HG03442 (cell line): ENCODE data around the gene MED13L.

Experiments
- ATAC-seq: cut with Tn5 transposase; IDR thresholded peaks from one replicate; pipeline ENCODE4 v1.9.1; 2021; ENCODE audit warnings: mild to moderate bottlenecking, moderate library complexity; ENCODE audit not compliant: unreplicated experiment

MED13L gene

DNA sequence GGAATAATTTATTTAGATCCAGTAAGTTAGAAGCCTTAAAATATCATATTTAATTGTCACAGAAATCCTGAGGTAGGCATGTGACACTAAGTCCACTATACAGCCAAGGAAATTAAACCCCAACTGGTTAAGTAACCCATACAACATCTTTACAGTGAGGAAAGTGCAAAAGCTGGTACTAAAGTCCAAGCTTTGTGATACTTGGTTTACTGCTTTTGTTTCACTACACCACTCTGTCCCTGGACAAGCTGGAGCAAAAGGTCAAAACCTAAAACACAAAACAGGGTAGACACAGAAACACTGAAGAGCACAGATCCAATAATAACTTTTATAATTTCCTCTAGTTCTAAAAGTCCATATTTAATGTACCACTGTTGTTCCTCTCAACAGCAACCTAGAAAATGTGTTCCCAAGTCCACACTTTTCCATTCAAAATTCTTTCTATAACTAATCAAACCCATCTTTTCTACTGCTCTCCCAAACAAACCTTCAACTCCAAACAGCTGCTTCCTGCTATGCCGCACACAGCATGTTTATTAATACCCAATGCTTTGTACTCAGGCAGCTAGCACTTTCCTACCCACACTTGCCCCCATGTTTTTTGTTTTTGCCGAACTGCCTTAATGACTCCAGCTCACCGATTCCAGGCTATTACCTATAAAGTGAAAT is 90.9 kb downstream of the MED13L start:
- no peak for ATAC-seq

DNA sequence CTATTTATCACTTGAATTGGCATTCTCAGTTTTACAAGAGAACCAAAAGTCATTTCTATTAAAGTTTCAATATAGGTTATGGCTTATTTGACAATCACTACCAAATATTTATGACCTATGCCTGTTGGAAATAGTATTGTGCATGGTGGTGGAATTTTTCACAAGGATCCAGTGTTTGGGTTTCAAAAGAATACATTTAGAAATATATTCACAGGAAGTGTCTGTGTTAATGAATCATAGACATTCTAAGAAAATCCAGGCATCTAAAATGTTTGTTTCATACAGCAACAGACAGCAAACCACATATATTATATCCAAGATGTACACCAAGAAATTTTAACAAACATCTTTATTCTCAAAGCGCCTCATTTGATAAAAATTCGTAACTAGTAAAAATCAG is 92.7 kb downstream of the MED13L start:
- ATAC-seq, result no peak

DNA sequence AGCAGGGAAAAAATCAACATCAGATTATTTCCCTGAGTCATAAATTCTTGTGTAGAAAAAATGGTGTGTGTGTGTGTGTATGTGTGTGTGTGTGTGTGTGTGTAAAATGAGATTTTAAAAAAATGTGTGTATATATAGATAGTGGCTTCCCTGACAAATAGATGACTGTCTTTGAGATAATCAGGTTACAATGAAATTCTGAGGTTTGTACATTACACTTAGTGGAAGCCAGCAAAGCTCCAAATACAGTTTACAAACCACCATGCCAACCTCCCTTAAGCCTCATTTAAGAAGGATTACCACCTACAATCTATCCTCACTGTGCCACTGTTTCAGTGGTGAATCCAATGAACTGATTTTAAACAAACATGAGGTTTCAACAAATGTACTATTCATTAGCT is 93.8 kb downstream of the MED13L start:
- no peak for ATAC-seq

DNA sequence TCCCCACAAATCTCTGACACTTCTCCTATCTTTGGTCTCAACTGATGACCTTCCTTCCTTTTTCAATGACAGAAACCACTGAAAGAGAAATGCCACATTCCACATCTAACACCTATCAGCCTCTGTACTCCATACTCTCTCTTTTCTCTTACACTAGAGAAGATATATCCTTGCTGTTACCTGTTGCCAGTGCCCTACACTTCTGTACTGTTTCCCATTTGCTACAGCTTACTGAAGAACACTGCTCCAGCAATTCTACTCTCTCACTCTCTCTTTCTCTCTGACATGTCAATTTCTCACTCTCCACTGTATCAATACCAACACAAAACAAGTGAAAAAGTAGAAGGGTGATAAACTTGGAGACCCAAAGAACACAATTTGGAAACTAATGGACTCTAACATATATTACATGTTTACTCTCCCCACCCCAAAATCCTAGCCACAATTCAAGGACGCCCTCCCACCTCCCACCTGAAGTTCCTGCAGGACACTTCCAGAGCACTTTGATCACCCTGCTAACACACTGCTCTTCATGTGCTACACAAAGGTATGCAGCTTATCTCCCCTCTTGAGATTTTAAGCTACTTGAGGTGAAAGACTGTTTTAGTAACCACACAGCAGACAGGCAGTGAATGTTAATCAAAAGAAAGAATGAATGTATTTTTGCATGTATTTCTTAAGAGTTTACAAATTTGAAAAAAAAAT is 95.0 kb downstream of the MED13L start:
- no peak for ATAC-seq

DNA sequence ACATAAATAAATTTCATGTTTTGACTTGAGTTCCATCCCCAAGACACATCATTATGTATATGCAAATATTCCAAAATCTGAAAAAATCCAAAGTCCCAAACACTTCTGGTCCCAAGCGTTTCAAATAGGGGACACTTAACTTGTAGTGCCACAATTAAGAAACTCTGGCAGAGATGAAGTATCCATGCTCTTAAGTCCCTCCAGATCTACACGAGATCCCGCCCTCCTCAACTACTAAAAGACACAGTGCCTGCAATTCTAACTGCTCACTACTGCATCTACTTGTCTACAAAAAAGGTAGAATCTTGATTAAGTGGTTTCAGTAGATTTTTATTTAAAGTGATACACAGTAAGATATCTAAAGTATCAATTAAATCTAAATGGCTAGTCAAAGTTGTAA is 97.0 kb downstream of the MED13L start:
- no peak for ATAC-seq

DNA sequence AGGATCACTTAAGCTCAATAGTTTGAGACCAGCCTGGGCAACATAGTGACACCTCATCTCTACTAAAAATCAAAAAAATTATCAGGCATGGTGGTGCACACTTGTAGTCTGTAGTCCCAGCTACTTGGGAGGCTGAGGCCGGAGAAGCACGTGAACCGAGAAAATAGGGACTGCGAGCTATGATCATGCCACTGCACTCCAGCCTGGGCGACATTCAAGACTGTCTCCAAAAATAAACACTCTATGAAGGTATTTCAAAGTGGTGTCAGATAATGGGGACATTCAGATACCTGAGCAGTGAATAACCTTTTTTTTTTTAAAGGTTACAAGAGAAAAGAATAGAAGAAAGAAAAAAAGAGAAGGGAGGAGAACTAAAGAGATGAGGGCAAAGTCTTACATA is 98.1 kb downstream of the MED13L start:
- no peak for ATAC-seq

DNA sequence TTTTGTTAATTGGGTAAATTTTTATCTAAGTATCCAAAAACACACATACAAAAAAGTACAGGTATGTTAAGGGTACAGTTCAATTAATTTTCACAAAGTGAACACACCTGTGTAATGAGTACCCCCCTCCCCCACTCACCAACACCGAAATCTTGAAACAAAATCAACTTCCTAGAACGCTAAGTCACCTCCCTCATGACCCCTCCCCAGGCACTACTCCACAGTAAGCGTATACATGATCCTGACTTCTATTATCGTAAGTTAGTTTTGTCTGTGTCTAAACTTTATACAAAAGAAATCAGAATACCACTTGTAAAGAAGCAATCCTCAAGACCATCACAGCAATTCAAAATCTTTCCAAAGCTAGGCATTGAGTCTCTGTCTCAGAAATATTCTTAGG is 100.5 kb downstream of the MED13L start:
- ATAC-seq, result no peak

DNA sequence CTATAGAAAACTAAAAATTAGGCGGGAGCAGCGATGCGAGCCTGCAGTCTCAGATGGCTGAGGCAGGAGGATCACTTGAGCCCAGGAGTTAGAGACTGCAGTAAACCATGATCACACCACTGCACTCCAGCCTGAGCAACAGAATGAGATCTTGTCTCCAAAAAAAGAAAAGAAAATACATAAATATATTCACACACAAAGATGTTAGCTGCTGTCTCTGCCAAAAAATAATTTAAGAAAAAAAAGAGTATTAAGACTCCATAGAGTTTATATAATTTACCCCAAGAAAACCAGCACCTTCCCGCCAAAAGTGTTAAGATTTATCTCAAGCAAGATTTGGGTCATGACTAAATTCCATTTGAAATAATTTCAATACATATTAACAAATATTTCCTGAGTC is 102.6 kb downstream of the MED13L start:
- ATAC-seq, result no peak

DNA sequence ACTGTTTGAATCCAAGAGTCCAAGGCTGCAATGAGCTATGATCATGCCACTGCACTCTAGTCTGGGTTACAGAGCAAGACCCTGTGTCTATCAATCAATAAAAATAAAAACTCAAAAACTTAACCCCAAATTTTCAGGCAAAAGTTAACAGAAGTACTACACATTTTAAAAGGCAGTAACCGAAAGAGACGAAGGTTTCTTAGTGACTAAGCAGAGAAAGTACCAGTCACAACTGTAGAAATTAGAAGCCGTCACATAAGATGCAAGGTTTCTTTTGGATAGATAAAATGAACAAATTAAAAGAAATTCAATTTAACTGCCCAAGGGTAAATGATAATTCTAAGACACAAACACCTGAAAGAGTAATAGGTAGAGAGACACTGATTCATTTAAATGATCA is 103.5 kb downstream of the MED13L start:
- ATAC-seq, result no peak

DNA sequence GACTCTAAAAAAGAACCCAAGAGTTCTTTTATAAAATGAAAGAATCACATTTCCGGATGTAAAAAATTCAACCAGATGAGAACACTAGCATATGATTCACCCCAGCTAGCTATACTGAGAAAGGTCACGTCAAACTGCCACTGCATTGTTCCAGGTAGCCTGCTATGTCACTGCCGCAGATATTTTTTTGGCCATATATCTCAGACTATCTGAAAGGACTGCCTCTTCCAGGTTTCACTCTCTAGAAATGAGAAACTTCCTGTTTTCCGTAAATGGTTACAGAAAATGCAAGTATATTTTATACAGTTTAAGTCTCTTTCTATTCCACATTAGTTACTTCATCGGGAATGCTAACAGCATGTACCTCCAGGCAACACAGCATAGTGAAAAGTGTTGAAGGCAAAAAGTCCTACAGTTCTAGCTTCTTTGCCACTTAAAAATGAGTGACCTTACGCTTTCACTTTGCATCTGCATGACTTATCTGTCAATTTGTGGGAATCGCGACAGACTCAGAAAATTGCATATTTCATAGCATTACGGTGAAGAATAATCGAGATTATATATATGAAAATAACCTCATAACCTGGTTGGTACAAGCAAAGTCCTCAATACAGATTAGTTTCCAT is 105.2 kb downstream of the MED13L start:
- ATAC-seq, result peak; percentile 86

DNA sequence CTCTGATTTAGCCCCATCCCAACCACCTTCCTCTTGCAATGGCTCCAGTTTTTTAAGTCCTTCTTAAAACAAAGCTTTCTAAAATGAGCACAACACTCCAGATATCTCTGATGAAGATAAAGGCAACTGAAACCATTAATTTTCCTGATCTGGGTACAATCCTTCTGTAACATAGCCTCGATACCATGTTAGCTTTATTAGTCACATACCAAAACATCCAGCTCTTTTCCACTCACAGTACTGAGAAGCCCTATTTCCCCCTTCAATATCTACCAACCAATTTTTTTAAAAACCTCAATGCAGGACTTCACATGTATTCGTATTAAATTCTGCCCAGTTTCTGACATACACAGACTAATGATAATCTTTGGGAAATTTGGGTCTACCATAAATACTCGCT is 105.9 kb downstream of the MED13L start:
- ATAC-seq, result no peak

DNA sequence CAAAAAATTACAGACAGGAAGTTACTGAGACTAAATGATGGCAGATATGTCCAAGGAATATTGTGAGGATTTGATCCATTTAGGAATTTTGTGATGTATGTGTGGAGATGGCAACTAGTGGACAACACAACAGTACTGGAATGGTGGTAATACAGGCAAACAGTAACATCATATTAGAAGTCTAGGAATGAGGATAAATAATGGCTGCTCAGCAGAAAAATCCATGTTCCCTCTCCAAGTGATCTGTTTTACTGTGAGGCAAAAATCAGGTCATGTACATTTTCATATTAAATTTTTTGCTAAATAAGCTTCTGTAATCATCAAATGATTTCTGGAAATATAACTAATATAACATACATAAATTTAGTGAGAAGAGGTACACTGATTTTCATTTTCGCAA is 108.4 kb downstream of the MED13L start:
- no peak for ATAC-seq

DNA sequence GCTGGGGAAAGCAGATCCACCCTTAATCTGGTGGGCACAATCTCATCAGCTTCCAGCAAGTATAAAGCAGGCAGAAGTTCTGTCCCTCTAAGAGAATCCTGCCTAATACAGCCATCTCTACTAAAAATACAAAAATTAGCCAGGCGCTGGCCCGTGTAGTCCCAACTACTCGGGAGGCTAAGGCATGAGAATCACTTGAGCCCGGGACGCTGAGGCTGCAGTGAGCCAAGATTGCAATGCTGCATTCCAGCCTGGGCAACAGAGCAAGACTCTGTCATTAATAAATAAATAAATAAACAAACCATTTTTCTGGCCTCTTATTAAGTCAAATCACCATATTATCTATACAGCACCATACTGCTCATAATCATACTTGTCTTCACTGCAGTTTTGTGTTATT is 111.2 kb downstream of the MED13L start:
- ATAC-seq, result no peak

DNA sequence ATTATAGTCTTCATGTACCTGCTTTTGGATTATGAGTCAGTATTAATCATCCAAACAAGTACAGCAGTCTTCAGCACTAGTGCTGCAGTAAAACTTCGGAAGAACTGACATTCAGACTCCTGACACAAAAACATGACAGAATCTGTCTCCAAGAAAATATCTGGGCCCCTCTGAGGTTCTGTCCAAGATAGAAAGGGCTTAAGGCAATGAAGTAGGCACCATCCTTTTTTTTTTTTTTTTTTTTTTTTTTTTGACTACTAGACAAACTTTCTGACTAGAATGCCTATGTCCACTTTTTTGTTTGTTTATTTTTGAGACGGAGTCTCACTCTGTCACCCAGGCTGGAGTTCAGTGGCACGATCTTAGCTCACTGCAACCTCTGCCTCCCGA is 112.5 kb downstream of the MED13L start:
- ATAC-seq, result no peak

DNA sequence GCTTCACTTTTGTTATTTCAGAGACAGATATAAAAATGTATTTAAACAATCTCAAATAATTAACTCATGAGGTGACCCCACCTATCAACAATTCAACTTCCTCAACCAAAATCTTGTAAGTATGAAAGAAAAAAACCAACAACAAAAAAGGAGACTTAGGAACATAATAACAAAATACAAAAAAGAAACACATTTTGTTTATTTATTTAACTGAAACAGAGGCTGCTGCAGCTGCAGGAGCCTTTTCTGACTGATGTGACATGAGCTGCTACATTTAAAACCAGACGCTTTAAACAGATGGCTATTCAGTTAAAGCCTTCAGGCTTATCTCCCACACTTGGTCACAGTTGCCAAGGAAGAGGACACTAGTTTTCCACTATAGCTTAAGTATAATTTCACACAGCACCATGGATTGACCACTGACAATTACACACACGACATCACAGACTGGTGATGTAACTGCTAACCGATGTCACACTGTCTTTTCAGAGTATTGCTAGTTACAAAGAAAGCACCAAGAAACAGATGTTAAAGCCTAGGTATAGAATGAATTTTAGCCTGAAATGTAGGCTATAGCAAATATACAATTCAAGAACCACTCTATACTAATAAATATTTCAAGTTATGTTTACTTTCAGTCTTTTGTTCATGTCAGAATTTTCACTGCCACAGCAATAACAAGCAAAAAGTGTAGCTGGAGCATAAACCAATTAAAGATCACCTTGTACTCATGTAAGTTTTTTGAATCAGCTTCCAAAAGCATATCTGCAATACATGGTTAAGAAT is 113.0 kb downstream of the MED13L start:
- no peak for ATAC-seq

DNA sequence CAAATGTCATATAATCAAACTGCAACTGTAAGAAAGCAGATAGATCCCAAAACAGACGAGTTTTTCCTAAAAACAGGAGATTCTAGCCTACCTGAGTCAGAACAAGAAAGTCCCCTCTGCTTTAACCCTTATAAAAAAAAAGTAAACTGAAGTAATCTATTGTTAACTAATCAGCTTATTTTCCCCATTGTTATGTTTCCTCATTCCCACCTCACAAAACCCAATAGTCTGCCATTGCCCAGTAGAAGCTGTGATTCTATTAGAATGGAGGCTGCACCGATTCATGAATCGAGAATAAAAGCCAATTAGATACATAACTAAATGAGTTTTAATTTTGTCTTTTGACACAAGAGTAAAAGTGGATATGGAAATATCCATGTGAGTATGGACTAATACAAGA is 115.4 kb downstream of the MED13L start:
- no peak for ATAC-seq

DNA sequence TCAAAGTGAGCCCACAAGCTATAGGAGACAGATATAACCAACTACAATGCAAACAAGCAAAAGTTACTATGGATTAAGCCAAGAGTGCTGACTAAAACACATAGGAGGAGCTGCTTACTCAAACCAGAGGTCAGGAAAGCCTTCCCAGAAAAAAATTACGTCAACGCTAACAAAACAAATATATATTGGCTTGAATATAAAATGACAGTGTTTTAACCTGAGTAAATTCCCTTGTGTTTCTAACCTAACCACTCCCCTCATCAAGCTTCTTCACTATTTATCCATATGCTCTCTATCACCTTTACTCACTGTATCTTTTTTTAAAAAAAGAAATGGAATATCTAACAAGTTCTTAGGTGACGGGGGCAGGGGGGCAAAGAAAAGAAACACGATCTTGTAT is 115.9 kb downstream of the MED13L start:
- no peak for ATAC-seq

DNA sequence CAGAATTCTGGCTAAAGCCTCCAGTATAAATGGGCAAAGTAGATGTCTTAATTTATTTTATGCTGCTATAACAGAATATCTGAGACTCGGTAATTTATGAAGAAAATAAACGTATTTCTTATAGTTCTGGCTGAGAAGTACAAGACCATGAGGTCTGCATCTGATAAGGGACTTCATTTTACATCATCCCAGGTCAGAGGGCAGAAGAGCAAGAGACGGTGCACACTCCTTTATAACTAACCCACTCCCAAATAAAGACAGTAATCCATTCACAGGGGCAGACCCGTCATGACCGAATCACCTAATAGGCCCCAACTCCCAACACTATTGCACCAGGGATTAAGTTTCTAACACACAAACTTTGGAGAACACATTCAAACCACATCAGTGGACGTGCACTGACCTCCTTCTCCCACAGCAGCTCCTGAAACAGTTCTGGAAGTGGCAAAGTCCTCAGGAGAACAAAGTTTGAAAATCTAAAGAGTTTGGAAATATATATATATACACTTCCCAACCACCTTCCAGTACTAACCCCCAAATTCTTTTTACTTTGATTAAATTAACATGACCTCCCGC is 116.5 kb downstream of the MED13L start:
- no peak for ATAC-seq

DNA sequence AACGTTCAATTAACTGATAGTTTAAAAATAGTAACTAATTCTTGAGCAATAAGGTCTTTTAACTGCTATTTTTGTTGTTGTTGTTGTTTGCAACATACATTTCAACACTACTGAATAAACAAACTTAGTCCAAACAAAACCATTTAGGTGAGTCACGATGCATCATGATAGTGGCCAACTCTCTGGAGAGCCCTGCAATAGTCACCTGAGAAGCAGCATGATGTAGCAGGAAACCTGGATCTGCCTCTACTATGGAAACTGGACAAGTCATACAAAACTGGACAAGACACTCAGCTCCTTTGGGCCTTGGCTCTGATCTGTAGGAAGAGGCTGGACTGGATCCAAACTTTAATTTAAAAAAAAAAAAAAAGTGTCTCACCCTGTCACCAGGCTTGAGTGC is 117.3 kb downstream of the MED13L start:
- ATAC-seq, result no peak

DNA sequence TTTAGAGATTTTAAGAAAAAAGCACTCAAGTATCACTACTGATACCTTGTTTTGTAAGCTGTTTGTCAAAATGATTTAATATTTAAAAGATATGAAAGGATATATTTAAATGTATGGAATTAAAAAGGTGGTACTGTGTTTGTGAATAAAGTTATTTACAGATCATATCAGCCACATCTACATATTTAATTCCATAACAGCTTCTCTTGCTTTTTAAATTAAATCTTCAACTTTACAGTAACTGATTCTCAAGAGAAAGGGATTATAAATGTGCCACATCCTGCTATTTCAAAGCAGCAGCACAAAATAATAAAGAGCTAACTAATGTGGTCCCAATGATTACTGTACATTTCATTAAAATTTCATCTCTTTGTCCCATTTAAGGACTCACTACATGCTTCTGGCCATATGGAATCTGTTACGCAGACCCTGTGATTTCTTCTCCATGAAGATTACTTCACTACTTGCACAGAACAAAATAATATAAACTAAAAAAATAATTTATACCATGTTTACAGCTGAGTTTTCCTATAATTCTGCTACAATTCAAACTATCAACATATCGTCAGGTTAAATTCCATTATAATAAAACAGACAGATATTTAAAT is 117.8 kb downstream of the MED13L start:
- no peak for ATAC-seq

DNA sequence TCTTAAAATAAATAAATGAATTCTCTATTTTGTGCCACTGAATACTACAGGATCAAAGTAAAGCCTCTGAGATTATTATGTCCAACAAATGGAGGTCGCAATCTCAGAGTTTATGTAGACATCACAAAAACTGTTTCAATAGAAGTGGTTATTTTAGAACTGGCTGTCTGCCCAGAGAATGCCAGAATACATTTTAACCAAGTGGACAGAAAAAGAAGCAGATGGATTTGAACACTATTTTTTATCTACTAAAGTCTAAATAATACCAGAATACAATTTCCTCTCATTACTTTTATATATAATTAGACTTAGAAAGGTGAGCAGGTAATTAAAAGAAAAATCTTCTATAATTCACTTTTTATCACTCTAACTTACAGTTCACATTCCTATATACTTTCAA is 118.3 kb downstream of the MED13L start:
- ATAC-seq, result no peak
